ENCODE results near the gene NFE2L1. TPM values are rescaled to one million over a fixed set of nuclear protein-coding genes. Genes with fewer than 3 reads are reported as not detected.

Gene NFE2L1
- total and polyA plus RNA-seq, 9 of the 15 experiments (the other 6 are each of a cell fraction or from before 2014, with no cell fraction given): 2.0 to 68.6 (median 39.7) TPM

DNA sequence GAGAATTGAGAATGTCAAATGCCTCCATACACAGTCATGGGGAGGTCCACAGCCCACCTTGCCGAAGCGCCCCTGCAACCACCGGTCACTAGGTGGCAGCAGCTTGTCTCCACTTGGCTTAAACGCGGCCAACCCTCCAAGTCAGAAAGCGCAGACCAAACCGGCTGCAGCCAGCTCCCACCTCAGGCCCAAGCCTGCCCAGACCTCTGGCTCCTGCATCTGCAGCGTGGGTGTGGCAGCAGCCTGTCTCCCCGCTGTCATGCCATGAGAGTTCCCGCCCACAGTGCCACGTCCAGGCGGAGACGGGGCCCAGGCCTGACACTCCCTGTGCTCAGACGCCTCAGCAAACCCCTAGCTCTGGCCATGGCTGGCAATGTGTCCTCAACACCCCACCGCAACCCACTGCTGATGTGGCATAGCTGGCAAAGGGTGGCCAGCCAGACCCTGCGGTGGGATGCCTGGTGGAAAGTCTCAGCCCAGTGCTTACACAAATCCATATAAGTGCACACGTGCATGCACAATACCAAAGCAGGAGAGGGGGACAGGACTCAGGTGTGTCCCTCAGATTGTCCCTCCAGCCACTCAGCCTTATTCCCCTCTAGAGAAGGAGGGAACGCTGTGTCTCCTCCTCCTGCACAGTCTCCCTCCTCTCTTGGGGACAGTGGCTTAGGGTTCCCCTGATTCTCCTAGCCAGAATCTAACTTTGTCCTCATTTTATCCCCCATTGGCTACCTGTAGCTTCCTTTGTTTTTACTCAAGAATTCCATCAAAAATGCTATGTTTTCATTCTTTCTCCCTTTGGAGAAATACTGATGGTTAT is 21.4 kb upstream of the NFE2L1 start (continued):
- no peak for TF ChIP-seq BCLAF1 (IDR thresholded peaks at IDR 0.05; ENCODE audit: borderline replicate concordance in 1 of 2, control insufficient read depth in 1 of 2, low read depth in 2 of 2, low read length in 1 of 2)
- TF ChIP-seq PCBP1 (IDR thresholded peaks at IDR 0.05; ENCODE audit: low read depth, low read length, poor library complexity, severe bottlenecking): no peak
- no peak for TF ChIP-seq SRSF9 (IDR thresholded peaks at IDR 0.05; ENCODE audit: borderline replicate concordance, low read depth, low read length)
- TF ChIP-seq SAFB2 (IDR thresholded peaks at IDR 0.05; ENCODE audit: borderline replicate concordance, low read depth, low read length, severe bottlenecking): no peak
- no peak for TF ChIP-seq CBFA2T2 (conservative IDR thresholded peaks at IDR 0.05)
- TF ChIP-seq, protein P1, sequence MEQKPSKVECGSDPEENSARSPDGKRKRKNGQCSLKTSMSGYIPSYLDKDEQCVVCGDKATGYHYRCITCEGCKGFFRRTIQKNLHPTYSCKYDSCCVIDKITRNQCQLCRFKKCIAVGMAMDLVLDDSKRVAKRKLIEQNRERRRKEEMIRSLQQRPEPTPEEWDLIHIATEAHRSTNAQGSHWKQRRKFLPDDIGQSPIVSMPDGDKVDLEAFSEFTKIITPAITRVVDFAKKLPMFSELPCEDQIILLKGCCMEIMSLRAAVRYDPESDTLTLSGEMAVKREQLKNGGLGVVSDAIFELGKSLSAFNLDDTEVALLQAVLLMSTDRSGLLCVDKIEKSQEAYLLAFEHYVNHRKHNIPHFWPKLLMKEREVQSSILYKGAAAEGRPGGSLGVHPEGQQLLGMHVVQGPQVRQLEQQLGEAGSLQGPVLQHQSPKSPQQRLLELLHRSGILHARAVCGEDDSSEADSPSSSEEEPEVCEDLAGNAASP (IDR thresholded peaks at IDR 0.05): no peak
- TF ChIP-seq ZNF124 (CRISPR knock-in tag; IDR thresholded peaks at IDR 0.05): no peak
- no peak for TF ChIP-seq ZNF133 (CRISPR knock-in tag; IDR thresholded peaks at IDR 0.05)
- TF ChIP-seq, protein P2, sequence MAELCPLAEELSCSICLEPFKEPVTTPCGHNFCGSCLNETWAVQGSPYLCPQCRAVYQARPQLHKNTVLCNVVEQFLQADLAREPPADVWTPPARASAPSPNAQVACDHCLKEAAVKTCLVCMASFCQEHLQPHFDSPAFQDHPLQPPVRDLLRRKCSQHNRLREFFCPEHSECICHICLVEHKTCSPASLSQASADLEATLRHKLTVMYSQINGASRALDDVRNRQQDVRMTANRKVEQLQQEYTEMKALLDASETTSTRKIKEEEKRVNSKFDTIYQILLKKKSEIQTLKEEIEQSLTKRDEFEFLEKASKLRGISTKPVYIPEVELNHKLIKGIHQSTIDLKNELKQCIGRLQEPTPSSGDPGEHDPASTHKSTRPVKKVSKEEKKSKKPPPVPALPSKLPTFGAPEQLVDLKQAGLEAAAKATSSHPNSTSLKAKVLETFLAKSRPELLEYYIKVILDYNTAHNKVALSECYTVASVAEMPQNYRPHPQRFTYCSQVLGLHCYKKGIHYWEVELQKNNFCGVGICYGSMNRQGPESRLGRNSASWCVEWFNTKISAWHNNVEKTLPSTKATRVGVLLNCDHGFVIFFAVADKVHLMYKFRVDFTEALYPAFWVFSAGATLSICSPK (IDR thresholded peaks at IDR 0.05; ENCODE audit: borderline replicate concordance): no peak
- TF ChIP-seq ASH1L (IDR thresholded peaks at IDR 0.05; ENCODE audit: borderline replicate concordance, low read depth, partially characterized antibody): no peak
- TF ChIP-seq, protein P3, sequence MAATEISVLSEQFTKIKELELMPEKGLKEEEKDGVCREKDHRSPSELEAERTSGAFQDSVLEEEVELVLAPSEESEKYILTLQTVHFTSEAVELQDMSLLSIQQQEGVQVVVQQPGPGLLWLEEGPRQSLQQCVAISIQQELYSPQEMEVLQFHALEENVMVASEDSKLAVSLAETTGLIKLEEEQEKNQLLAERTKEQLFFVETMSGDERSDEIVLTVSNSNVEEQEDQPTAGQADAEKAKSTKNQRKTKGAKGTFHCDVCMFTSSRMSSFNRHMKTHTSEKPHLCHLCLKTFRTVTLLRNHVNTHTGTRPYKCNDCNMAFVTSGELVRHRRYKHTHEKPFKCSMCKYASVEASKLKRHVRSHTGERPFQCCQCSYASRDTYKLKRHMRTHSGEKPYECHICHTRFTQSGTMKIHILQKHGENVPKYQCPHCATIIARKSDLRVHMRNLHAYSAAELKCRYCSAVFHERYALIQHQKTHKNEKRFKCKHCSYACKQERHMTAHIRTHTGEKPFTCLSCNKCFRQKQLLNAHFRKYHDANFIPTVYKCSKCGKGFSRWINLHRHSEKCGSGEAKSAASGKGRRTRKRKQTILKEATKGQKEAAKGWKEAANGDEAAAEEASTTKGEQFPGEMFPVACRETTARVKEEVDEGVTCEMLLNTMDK (IDR thresholded peaks at IDR 0.05; ENCODE audit: borderline replicate concordance, insufficient read depth, low read depth, low read length, poor library complexity, severe bottlenecking): no peak
- TF ChIP-seq, protein P4, sequence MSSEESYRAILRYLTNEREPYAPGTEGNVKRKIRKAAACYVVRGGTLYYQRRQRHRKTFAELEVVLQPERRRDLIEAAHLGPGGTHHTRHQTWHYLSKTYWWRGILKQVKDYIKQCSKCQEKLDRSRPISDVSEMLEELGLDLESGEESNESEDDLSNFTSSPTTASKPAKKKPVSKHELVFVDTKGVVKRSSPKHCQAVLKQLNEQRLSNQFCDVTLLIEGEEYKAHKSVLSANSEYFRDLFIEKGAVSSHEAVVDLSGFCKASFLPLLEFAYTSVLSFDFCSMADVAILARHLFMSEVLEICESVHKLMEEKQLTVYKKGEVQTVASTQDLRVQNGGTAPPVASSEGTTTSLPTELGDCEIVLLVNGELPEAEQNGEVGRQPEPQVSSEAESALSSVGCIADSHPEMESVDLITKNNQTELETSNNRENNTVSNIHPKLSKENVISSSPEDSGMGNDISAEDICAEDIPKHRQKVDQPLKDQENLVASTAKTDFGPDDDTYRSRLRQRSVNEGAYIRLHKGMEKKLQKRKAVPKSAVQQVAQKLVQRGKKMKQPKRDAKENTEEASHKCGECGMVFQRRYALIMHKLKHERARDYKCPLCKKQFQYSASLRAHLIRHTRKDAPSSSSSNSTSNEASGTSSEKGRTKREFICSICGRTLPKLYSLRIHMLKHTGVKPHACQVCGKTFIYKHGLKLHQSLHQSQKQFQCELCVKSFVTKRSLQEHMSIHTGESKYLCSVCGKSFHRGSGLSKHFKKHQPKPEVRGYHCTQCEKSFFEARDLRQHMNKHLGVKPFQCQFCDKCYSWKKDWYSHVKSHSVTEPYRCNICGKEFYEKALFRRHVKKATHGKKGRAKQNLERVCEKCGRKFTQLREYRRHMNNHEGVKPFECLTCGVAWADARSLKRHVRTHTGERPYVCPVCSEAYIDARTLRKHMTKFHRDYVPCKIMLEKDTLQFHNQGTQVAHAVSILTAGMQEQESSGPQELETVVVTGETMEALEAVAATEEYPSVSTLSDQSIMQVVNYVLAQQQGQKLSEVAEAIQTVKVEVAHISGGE (CRISPR knock-in tag; IDR thresholded peaks at IDR 0.05): no peak
